ENCODE results near the gene FTH1. TPM values are rescaled to one million over a fixed set of nuclear protein-coding genes. Genes with fewer than 3 reads are reported as not detected.

The FTH1 gene
- total RNA-seq, 1 experiment from 2014 or later = 3,345 TPM

GRCh38 chr11:61971248-61972111 is 4.0 kb upstream of the FTH1 start:
- Histone ChIP-seq H3K4me2 (ENCODE audit: low read length) (peak overlapping the region; percentile 69), H3K9me2 (ENCODE audit: insufficient read depth) (no peaks in the 10 kb centered on the region), H3K9me3 (ENCODE audit: control insufficient read depth in 1 of 2, insufficient read depth in 1 of 2, low read depth in 1 of 2, low read length in 2 of 2) (no peaks in the 10 kb centered on the region), H3K27me3 (ENCODE audit: insufficient read depth, low read length) (no peaks in the 10 kb centered on the region), H3K9ac (ENCODE audit: low read length) (peak overlapping the region; percentile 51), H3K36me3 (ENCODE audit: control insufficient read depth in 1 of 2, insufficient read depth in 2 of 2, low read length in 2 of 2) (peaks cover 0 to 4% of the 10 kb centered on the region in 2 experiments; a peak in 1 of 4 replicates), H3K27ac (ENCODE audit: low read depth, low read length) (peak overlapping the region; percentile 85), H3K4me1 (ENCODE audit: control insufficient read depth in 1 of 2, insufficient read depth in 2 of 2, low read length in 2 of 2) (peaks cover 54 to 62% of the 10 kb centered on the region in 2 experiments), H3K79me2 (ENCODE audit: insufficient read depth, low read length) (peaks cover 24% of the 10 kb centered on the region), H4K20me1 (ENCODE audit: insufficient read depth) (peaks cover 5% of the 10 kb centered on the region; the same call in 1 of the 2 replicates), H2AFZ (ENCODE audit: low read depth, low read length, poor library complexity, severe bottlenecking) (no peak overlapping the region), H3K4me3 (replicated peaks in 1 of 2; ENCODE audit: low read depth in 1 of 2, low read length in 2 of 2) (peak overlapping the region in 1 of 2 experiments; percentile 27; a peak in 2 of 4 replicates)
- DNase-seq (ENCODE audit: low read depth, low spot score) = peak; percentile 88
- ChIA-PET POLR2A (interaction anchor here (0.7 to 7.0 kb wide), 13 partner anchors 9 to 111 kb away, joined by 3 to 86 read pairs (median 4); partner anchors contain the start of genes BEST1 and RAB3IL1), RAD21 (ENCODE audit: low non-redundant PET in 1 of 2, low total read pairs in 2 of 2, uncharacterized antibody in 2 of 2, unreplicated experiment in 2 of 2) (interaction anchor here (0.6 to 0.8 kb wide), 2 partner anchors 83 to 107 kb away, joined by 3 to 4 read pairs; no protein-coding TSS in a partner anchor), CTCF (interaction anchor here (1.1 to 2.8 kb wide), 4 partner anchors 22 to 111 kb away, joined by 3 to 8 read pairs (median 6); no protein-coding TSS in a partner anchor)
- no peak for TF ChIP-seq SRF (IDR thresholded peaks at IDR 0.05; ENCODE audit: low read depth)
- peak; percentile 80 for TF ChIP-seq ZBTB33 (IDR thresholded peaks at IDR 0.05; ENCODE audit: extremely low read depth, insufficient replicate concordance, low read length)
- no peak for TF ChIP-seq RAD21 (IDR thresholded peaks at IDR 0.05; ENCODE audit: low read depth)
- peak; percentile 58 for TF ChIP-seq TCF7L2 (IDR thresholded peaks at IDR 0.05; ENCODE audit: borderline replicate concordance, extremely low read depth, insufficient read depth, insufficient read length)
- TF ChIP-seq, protein P1, sequence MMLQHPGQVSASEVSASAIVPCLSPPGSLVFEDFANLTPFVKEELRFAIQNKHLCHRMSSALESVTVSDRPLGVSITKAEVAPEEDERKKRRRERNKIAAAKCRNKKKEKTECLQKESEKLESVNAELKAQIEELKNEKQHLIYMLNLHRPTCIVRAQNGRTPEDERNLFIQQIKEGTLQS (IDR thresholded peaks at IDR 0.05) = no peak
- peak; percentile 45 for TF ChIP-seq YY1 (IDR thresholded peaks at IDR 0.05; ENCODE audit: extremely low read depth, insufficient replicate concordance, low read depth, low read length)
- TF ChIP-seq EGR1 (IDR thresholded peaks at IDR 0.05; ENCODE audit: low read depth) = no peak
- no peak for TF ChIP-seq CEBPB (IDR thresholded peaks at IDR 0.05; ENCODE audit: low read depth)
- TF ChIP-seq ZFX (IDR thresholded peaks at IDR 0.05) = no peak; the same call in 1 of the 2 replicates
- TF ChIP-seq REST (IDR thresholded peaks at IDR 0.05; ENCODE audit: low read depth) = no peak
- no peak for TF ChIP-seq CTCF (IDR thresholded peaks at IDR 0.05 in 2 of 3, conservative IDR thresholded peaks at IDR 0.05 in 1 of 3; ENCODE audit: borderline replicate concordance in 1 of 3, insufficient read depth in 1 of 3, low read depth in 2 of 3, low read length in 2 of 3)
- peak; percentile 76 for TF ChIP-seq POLR2AphosphoS5 (IDR thresholded peaks at IDR 0.05; ENCODE audit: low read depth, low read length)
- TF ChIP-seq SP1 (IDR thresholded peaks at IDR 0.05; ENCODE audit: low read depth) = no peak
- no peak for TF ChIP-seq CBX3 (IDR thresholded peaks at IDR 0.05; ENCODE audit: low read depth)
- peak; percentile 43 for TF ChIP-seq POLR2A (IDR thresholded peaks at IDR 0.05; ENCODE audit: borderline replicate concordance, extremely low read depth, insufficient read depth, insufficient read length)
- no peak for TF ChIP-seq EZH2phosphoT487 (IDR thresholded peaks at IDR 0.05; ENCODE audit: borderline replicate concordance)
- ATAC-seq = peak; percentile 64
- intact Hi-C loops (cut with micrococcal nuclease) = loop anchor here (2.0 kb wide), 1 partner anchor 73 kb away; no protein-coding TSS in a partner anchor
- BruUV-seq (replicated peaks) = no TSS peak
